Stomach (tissue), 4 donors: ENCODE measurements around the gene PCMT1.

Experiments used
- EP300 ChIP-seq: sonication (generic); formaldehyde crosslinking; IDR thresholded peaks from one replicate; pipeline ENCODE4 v1.6.1; 2017; ENCODE audit warnings: antibody characterized with exemption
- TF ChIP-seq, protein P1 (sequence below), 7 experiments: fragments of 450-650 bp in 4 of 7; fragments of 200-600 bp in 3 of 7; sonication (generic) in 3 of 7; IDR thresholded peaks; one replicate each; pipeline ENCODE4 v1.5.1; 2016 to 2019; ENCODE audit warnings: antibody characterized with exemption in 7 of 7, control low read depth in 2 of 7, mild to moderate bottlenecking in 1 of 7

DNA sequence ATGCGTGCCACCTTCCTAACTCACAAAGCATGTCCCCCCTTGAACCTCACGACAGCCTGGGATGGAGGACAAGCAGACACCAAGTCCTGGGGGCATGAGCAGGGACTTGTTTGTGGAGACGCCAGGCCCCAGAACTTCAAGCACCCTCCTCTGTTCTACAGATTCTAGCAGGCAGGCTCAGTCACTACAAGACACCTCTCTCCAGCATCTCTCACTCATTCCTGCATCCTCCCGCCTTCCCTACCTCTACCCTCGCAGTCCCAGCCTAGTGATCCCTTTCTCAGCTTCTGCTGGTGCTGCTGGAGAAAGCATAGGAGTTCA is 110.9 kb downstream of the PCMT1 start:
- TF ChIP-seq, protein P1, sequence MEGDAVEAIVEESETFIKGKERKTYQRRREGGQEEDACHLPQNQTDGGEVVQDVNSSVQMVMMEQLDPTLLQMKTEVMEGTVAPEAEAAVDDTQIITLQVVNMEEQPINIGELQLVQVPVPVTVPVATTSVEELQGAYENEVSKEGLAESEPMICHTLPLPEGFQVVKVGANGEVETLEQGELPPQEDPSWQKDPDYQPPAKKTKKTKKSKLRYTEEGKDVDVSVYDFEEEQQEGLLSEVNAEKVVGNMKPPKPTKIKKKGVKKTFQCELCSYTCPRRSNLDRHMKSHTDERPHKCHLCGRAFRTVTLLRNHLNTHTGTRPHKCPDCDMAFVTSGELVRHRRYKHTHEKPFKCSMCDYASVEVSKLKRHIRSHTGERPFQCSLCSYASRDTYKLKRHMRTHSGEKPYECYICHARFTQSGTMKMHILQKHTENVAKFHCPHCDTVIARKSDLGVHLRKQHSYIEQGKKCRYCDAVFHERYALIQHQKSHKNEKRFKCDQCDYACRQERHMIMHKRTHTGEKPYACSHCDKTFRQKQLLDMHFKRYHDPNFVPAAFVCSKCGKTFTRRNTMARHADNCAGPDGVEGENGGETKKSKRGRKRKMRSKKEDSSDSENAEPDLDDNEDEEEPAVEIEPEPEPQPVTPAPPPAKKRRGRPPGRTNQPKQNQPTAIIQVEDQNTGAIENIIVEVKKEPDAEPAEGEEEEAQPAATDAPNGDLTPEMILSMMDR (IDR thresholded peaks at IDR 0.05) = no peak
- TF ChIP-seq EP300 = no peak
